ENCODE data around the gene SLC1A5. TPM values are rescaled to one million over a fixed set of nuclear protein-coding genes. Genes with fewer than 3 reads are reported as not detected.

SLC1A5 gene
- total RNA-seq, result 10 to 100 TPM; 42.8 to 93.6 (median 66.7) TPM

- Histone ChIP-seq H3K27me3 (peaks cover 0 to 4% (median 0%) of the 10 kb centered on the region in 4 donors), H3K9me3 (no peaks in the 10 kb centered on the region), H3K4me3 (peak within 1 kb of the TSS; percentile 70 to 90 (median 84)), H3K36me3 (peaks cover under 1 to 12% (median 6%) of the 10 kb centered on the region in 4 donors), H3K27ac (replicated peaks in 1 of 4) (peak within 1 kb of the TSS; percentile 78 to 93 (median 84)), H3K4me1 (peaks cover 44 to 58% (median 57%) of the 10 kb centered on the region in 4 donors)
- no peak for TF ChIP-seq CTCF (IDR thresholded peaks at IDR 0.05)
- TF ChIP-seq POLR2A (IDR thresholded peaks at IDR 0.05; ENCODE audit: low read depth), result peak; percentile 81
- TF ChIP-seq POLR2AphosphoS5 (IDR thresholded peaks at IDR 0.05), result peak; percentile 92 to 99
- intact Hi-C loops (cut with DNase I), result no loop called here
- WGBS, result 3% methylated on average over 35 of the region's 46 CpGs
- peak; percentile 99 for DNase-seq (ENCODE audit: extremely low spot score)
Observed at GRCh38 chr19:46788262-46788967, at the start of gene SLC1A5. SLC1A5 (minus strand) TSS chr19:46788594; CDS start chr19:46787965, 629 bp downstream.

- no peak overlapping the region for H3K4me3 ChIP-seq
- peaks cover 12 to 52% (median 48%) of the 10 kb centered on the region in 4 donors for H3K36me3 ChIP-seq
- intact Hi-C loops (cut with DNase I), result no loop called here
- TF ChIP-seq POLR2A (IDR thresholded peaks at IDR 0.05; ENCODE audit: low read depth) (no peak), POLR2AphosphoS5 (IDR thresholded peaks at IDR 0.05) (no peak), CTCF (IDR thresholded peaks at IDR 0.05) (no peak), EP300 (IDR thresholded peaks at IDR 0.05) (no peak)
- no peak for DNase-seq (ENCODE audit: extremely low spot score)
- H3K4me1 ChIP-seq, result peaks cover 6 to 44% (median 34%) of the 10 kb centered on the region in 4 donors
- no peaks in the 10 kb centered on the region for H3K27me3 ChIP-seq
- whole genome bisulfite sequencing, result 79% methylated on average over 13 of the region's 20 CpGs
- H3K9me3 ChIP-seq, result no peaks in the 10 kb centered on the region
- H3K27ac ChIP-seq (replicated peaks in 1 of 4), result no peak overlapping the region
Observed at GRCh38 chr19:46838160-46838559, 49.8 kb upstream of the SLC1A5 start.

GRCh38 chr19:46834984-46835383 is 46.6 kb upstream of the SLC1A5 start:
- intact Hi-C loops (cut with DNase I), result no loop called here
- no peak for DNase-seq (ENCODE audit: extremely low spot score)
- H3K4me1 ChIP-seq, result peaks cover 0 to 17% (median 9%) of the 10 kb centered on the region in 4 donors
- peaks cover 8 to 28% (median 27%) of the 10 kb centered on the region in 4 donors for H3K36me3 ChIP-seq
- H3K27ac ChIP-seq (replicated peaks in 1 of 4), result no peak overlapping the region
- no peaks in the 10 kb centered on the region for H3K27me3 ChIP-seq
- WGBS, result 97% methylated on average over 6 of the region's 6 CpGs
- TF ChIP-seq EP300 (IDR thresholded peaks at IDR 0.05), result no peak
- TF ChIP-seq CTCF (IDR thresholded peaks at IDR 0.05), result no peak
- H3K9me3 ChIP-seq, result no peaks in the 10 kb centered on the region
- no peak overlapping the region for H3K4me3 ChIP-seq

- peaks cover 0 to 13% (median 9%) of the 10 kb centered on the region in 4 donors for H3K4me1 ChIP-seq
- 69% methylated on average over 5 of the region's 5 CpGs for WGBS
- DNase-seq (ENCODE audit: extremely low spot score), result no peak
- intact Hi-C loops (cut with DNase I), result no loop called here
- no peak overlapping the region for H3K27ac ChIP-seq (replicated peaks in 1 of 4)
- TF ChIP-seq POLR2A (IDR thresholded peaks at IDR 0.05; ENCODE audit: low read depth) (no peak), CTCF (IDR thresholded peaks at IDR 0.05) (no peak), POLR2AphosphoS5 (IDR thresholded peaks at IDR 0.05) (no peak), EP300 (IDR thresholded peaks at IDR 0.05) (no peak)
- no peak overlapping the region for H3K4me3 ChIP-seq
- H3K9me3 ChIP-seq, result no peaks in the 10 kb centered on the region
- no peaks in the 10 kb centered on the region for H3K27me3 ChIP-seq
- H3K36me3 ChIP-seq, result peaks cover 8 to 20% (median 19%) of the 10 kb centered on the region in 4 donors
Observed at GRCh38 chr19:46834121-46834520, 45.7 kb upstream of the SLC1A5 start.
